BLaER1 treated with 17β-estradiol and CSF1 and Interleukin-3, amounts not matched to agents 10 nM and 100 nM (cell line): ENCODE data around the gene HMG20A.

Source experiments
- H3K27ac ChIP-seq, 11 experiments: shearing (Covaris generic); formaldehyde crosslinking; 2 replicates each; pipeline ENCODE4 v1.8.1; 2022
- H3K27me3 ChIP-seq, 11 experiments: shearing (Covaris generic); formaldehyde crosslinking; 2 replicates each; pipeline ENCODE4 v1.8.1; 2022
- H3K36me3 ChIP-seq, 11 experiments: shearing (Covaris generic); formaldehyde crosslinking; 2 replicates each; pipeline ENCODE4 v1.8.1; 2022
- H3K4me1 ChIP-seq, 10 experiments: shearing (Covaris generic); formaldehyde crosslinking; 2 replicates each; pipeline ENCODE4 v1.8.1; 2022
- H3K4me2 ChIP-seq, 11 experiments: shearing (Covaris generic); formaldehyde crosslinking; 2 replicates each; pipeline ENCODE4 v1.8.1; 2022
- H3K4me3 ChIP-seq, 10 experiments: shearing (Covaris generic); formaldehyde crosslinking; 2 replicates each; pipeline ENCODE4 v1.8.1; 2022
- H3K9ac ChIP-seq, 11 experiments: shearing (Covaris generic); formaldehyde crosslinking; 2 replicates each; pipeline ENCODE4 v1.8.1; 2022
- H3K9me3 ChIP-seq, 11 experiments: shearing (Covaris generic); formaldehyde crosslinking; replicated peaks in 1 of 11; 2 replicates each; pipeline ENCODE4 v1.8.1; 2022
- H4K20me1 ChIP-seq, 11 experiments: shearing (Covaris generic); formaldehyde crosslinking; 2 replicates each; pipeline ENCODE4 v1.8.1; 2022
- Cebpa-rat ChIP-seq, 11 experiments: shearing (Covaris generic); IDR thresholded peaks; 2 replicates each; pipeline ENCODE4 v1.8.1; 2022

HMG20A gene

GRCh38 chr15:77473328-77473727 is 52.6 kb downstream of the HMG20A start:
- Histone ChIP-seq H3K4me3 (no peak overlapping the region), H3K27ac (no peak overlapping the region), H3K4me1 (no peaks in the 10 kb centered on the region), H3K9me3 (no peaks in the 10 kb centered on the region), H3K36me3 (peaks cover 85 to 99% (median 94%) of the 10 kb centered on the region in 11 experiments), H3K9ac (no peak overlapping the region), H4K20me1 (no peaks in the 10 kb centered on the region), H3K27me3 (no peaks in the 10 kb centered on the region), H3K4me2 (no peak overlapping the region)
- TF ChIP-seq Cebpa-rat (IDR thresholded peaks at IDR 0.05) = no peak

- peaks cover 87 to 99% (median 94%) of the 10 kb centered on the region in 11 experiments for H3K36me3 ChIP-seq
- H3K9ac ChIP-seq = no peak overlapping the region
- H3K27me3 ChIP-seq = no peaks in the 10 kb centered on the region
- no peaks in the 10 kb centered on the region for H3K9me3 ChIP-seq
- no peak overlapping the region for H3K4me3 ChIP-seq
- no peak for TF ChIP-seq Cebpa-rat (IDR thresholded peaks at IDR 0.05)
- no peak overlapping the region for H3K27ac ChIP-seq
- H3K4me2 ChIP-seq = no peak overlapping the region
- no peaks in the 10 kb centered on the region for H3K4me1 ChIP-seq
- no peaks in the 10 kb centered on the region for H4K20me1 ChIP-seq
Observed at GRCh38 chr15:77474310-77474988, 53.8 kb downstream of the HMG20A start.

- no peak for TF ChIP-seq Cebpa-rat (IDR thresholded peaks at IDR 0.05)
- Histone ChIP-seq H3K27ac (no peak overlapping the region), H3K36me3 (peaks cover 87 to 99% (median 94%) of the 10 kb centered on the region in 11 experiments), H3K4me1 (no peaks in the 10 kb centered on the region), H3K4me2 (no peak overlapping the region), H3K9ac (no peak overlapping the region), H3K4me3 (no peak overlapping the region), H3K27me3 (no peaks in the 10 kb centered on the region), H4K20me1 (no peaks in the 10 kb centered on the region), H3K9me3 (no peaks in the 10 kb centered on the region)
Observed at GRCh38 chr15:77475001-77475400, 54.3 kb downstream of the HMG20A start.

GRCh38 chr15:77475898-77476297 is 55.2 kb downstream of the HMG20A start:
- Histone ChIP-seq H3K4me3 (no peak overlapping the region), H3K36me3 (peaks cover 87 to 99% (median 95%) of the 10 kb centered on the region in 11 experiments), H3K4me1 (no peaks in the 10 kb centered on the region), H3K27ac (no peak overlapping the region), H3K9ac (no peak overlapping the region), H4K20me1 (no peaks in the 10 kb centered on the region), H3K27me3 (no peaks in the 10 kb centered on the region), H3K4me2 (no peak overlapping the region), H3K9me3 (no peaks in the 10 kb centered on the region)
- TF ChIP-seq Cebpa-rat (IDR thresholded peaks at IDR 0.05) = no peak

GRCh38 chr15:77476995-77477394 is 56.3 kb downstream of the HMG20A start:
- Histone ChIP-seq H3K9ac (no peak overlapping the region), H3K9me3 (no peaks in the 10 kb centered on the region), H3K4me2 (no peak overlapping the region), H3K4me1 (no peaks in the 10 kb centered on the region), H3K27ac (no peak overlapping the region), H3K36me3 (peaks cover 86 to 99% (median 95%) of the 10 kb centered on the region in 11 experiments), H4K20me1 (no peaks in the 10 kb centered on the region), H3K27me3 (no peaks in the 10 kb centered on the region), H3K4me3 (no peak overlapping the region)
- TF ChIP-seq Cebpa-rat (IDR thresholded peaks at IDR 0.05) = no peak

- TF ChIP-seq Cebpa-rat (IDR thresholded peaks at IDR 0.05) = no peak
- H3K27me3 ChIP-seq = no peaks in the 10 kb centered on the region
Observed at GRCh38 chr15:77478051-77478450, 57.4 kb downstream of the HMG20A start.

GRCh38 chr15:77479015-77479414 is 58.3 kb downstream of the HMG20A start:
- no peak overlapping the region for H3K4me2 ChIP-seq
- H3K36me3 ChIP-seq = peaks cover 88 to 99% (median 98%) of the 10 kb centered on the region in 11 experiments
- no peak overlapping the region for H3K4me3 ChIP-seq
- H4K20me1 ChIP-seq = no peaks in the 10 kb centered on the region
- no peak for TF ChIP-seq Cebpa-rat (IDR thresholded peaks at IDR 0.05)
- no peaks in the 10 kb centered on the region for H3K4me1 ChIP-seq
- no peak overlapping the region for H3K27ac ChIP-seq
- H3K9me3 ChIP-seq = no peaks in the 10 kb centered on the region
- no peaks in the 10 kb centered on the region for H3K27me3 ChIP-seq
- no peak overlapping the region for H3K9ac ChIP-seq

More at GRCh38 chr15:77478051-77478450, 57.4 kb downstream of the HMG20A start:
- Histone ChIP-seq H3K9ac (no peak overlapping the region), H3K4me2 (no peak overlapping the region), H3K9me3 (no peaks in the 10 kb centered on the region), H3K4me3 (no peak overlapping the region), H4K20me1 (no peaks in the 10 kb centered on the region), H3K4me1 (no peaks in the 10 kb centered on the region), H3K27ac (no peak overlapping the region), H3K36me3 (peaks cover 87 to 99% (median 96%) of the 10 kb centered on the region in 11 experiments)

- Histone ChIP-seq H3K36me3 (peaks cover 84 to 99% (median 95%) of the 10 kb centered on the region in 11 experiments), H3K9ac (no peak overlapping the region), H3K27ac (no peak overlapping the region), H3K27me3 (no peaks in the 10 kb centered on the region), H3K9me3 (no peaks in the 10 kb centered on the region), H3K4me1 (peaks cover 0 to 2% (median 0%) of the 10 kb centered on the region in 10 experiments; a peak in 3 of 20 replicates), H3K4me2 (no peak overlapping the region), H3K4me3 (no peak overlapping the region), H4K20me1 (no peaks in the 10 kb centered on the region)
- no peak for TF ChIP-seq Cebpa-rat (IDR thresholded peaks at IDR 0.05)
Observed at GRCh38 chr15:77480859-77481633, 60.4 kb downstream of the HMG20A start.

GRCh38 chr15:77481670-77482069 is 61.0 kb downstream of the HMG20A start:
- Histone ChIP-seq H3K27me3 (no peaks in the 10 kb centered on the region), H3K4me2 (no peak overlapping the region), H3K4me3 (no peak overlapping the region), H3K9me3 (no peaks in the 10 kb centered on the region), H4K20me1 (no peaks in the 10 kb centered on the region), H3K9ac (no peak overlapping the region), H3K4me1 (peaks cover 2 to 9% (median 5%) of the 10 kb centered on the region in 10 experiments), H3K27ac (no peak overlapping the region), H3K36me3 (peaks cover 84 to 99% (median 93%) of the 10 kb centered on the region in 11 experiments)
- no peak for TF ChIP-seq Cebpa-rat (IDR thresholded peaks at IDR 0.05)
